H1 (cell line): ENCODE results near the gene CHST11. TPM values are rescaled to one million over a fixed set of nuclear protein-coding genes. Genes with fewer than 3 reads are reported as not detected.
A peak's percentile ranks its signal among the peaks of the same experiment; 100 is the strongest.

Experiments used
- CTCF ChIA-PET: fragments of 300-600 bp; sonication (Branson Sonifier 250); formaldehyde crosslinking; loops from one replicate; lab custom pipeline; 2021; ENCODE audit not compliant: partially characterized antibody; lab: Charles Lee
- POLR2A ChIA-PET: fragments of 300-600 bp; sonication (Branson Sonifier 250); formaldehyde crosslinking; loops from one replicate; lab custom pipeline; 2021; ENCODE audit warnings: inconsistent platforms; ENCODE audit not compliant: partially characterized antibody; lab: Charles Lee
- DNase-seq, 2 experiments: peaks; one replicate each; pipeline versions ENCODE4 v3.0.0 to v3.0.0-alpha.2; 2010 to 2022; ENCODE audit warnings: low spot score in 2 of 2, low read depth in 1 of 2, mixed read lengths in 1 of 2
- FAIRE-seq: peaks from 2 replicates; lab custom pipeline; 2011; peaks lifted over from hg19 to GRCh38; lab: Jason Lieb, UNC
- H2AFZ ChIP-seq: 2 replicates; pipeline ENCODE4 v1.8.1; 2012; ENCODE audit warnings: low read length, inconsistent platforms
- H2AK5ac ChIP-seq: 2 replicates; pipeline ENCODE4 v1.6.1; 2013; ENCODE audit warnings: low read depth, low read length
- H2BK120ac ChIP-seq: replicated peaks from 2 replicates; pipeline ENCODE3; 2013; ENCODE audit warnings: low read depth, low read length, inconsistent platforms
- H2BK12ac ChIP-seq: 2 replicates; pipeline ENCODE4 v1.6.1; 2013; ENCODE audit warnings: low read depth, low read length
- H2BK15ac ChIP-seq: 2 replicates; pipeline ENCODE4 v1.6.1; 2013; ENCODE audit warnings: low read length
- H2BK20ac ChIP-seq: 2 replicates; pipeline ENCODE4 v1.6.1; 2013; ENCODE audit warnings: low read length
- H2BK5ac ChIP-seq: 2 replicates; pipeline ENCODE4 v1.6.1; 2013; ENCODE audit warnings: low read depth, low read length
- H3K14ac ChIP-seq: 2 replicates; pipeline ENCODE4 v1.6.1; 2013; ENCODE audit warnings: inconsistent platforms; ENCODE audit not compliant: insufficient read length
- H3K18ac ChIP-seq: 2 replicates; pipeline ENCODE4 v1.6.1; 2013; ENCODE audit warnings: low read length; ENCODE audit errors: extremely low read depth
- H3K23ac ChIP-seq: 2 replicates; pipeline ENCODE4 v1.6.1; 2013; ENCODE audit warnings: inconsistent platforms; ENCODE audit not compliant: insufficient read length
- H3K23me2 ChIP-seq: 2 replicates; pipeline ENCODE4 v1.6.1; 2013; ENCODE audit warnings: low read depth, low read length
- H3K27ac ChIP-seq: 2 replicates; pipeline ENCODE4 v1.6.1; 2011; ENCODE audit warnings: low read depth, low read length, inconsistent platforms
- H3K27me3 ChIP-seq, 4 experiments: replicated peaks in 1 of 4; 1 replicate in 1 of 4; 2 replicates in 3 of 4; pipeline versions ENCODE4 v1.6.1 to v1.8.1; 2011 to 2013; ENCODE audit warnings: low read length in 3 of 4, mild to moderate bottlenecking in 3 of 4, inconsistent platforms in 2 of 4, mixed read lengths in 2 of 4, moderate library complexity in 1 of 4; ENCODE audit not compliant: control insufficient read depth in 3 of 4, insufficient read depth in 3 of 4; ENCODE audit errors: extremely low read depth in 1 of 4
- H3K36me3 ChIP-seq, 4 experiments: 2 replicates each; pipeline versions ENCODE4 v1.6.1 to v1.8.1; 2011 to 2013; ENCODE audit warnings: mild to moderate bottlenecking in 4 of 4, low read length in 3 of 4, moderate library complexity in 2 of 4, control low read depth in 1 of 4, inconsistent platforms in 1 of 4; ENCODE audit not compliant: insufficient read depth in 4 of 4, control insufficient read depth in 2 of 4
- H3K4ac ChIP-seq: replicated peaks from 2 replicates; pipeline ENCODE3; 2013; ENCODE audit warnings: low read length, low read depth, mixed read lengths, inconsistent platforms; ENCODE audit not compliant: insufficient read length
- H3K4me1 ChIP-seq, 4 experiments: replicated peaks in 1 of 4; 1 replicate in 1 of 4; 2 replicates in 3 of 4; pipeline versions ENCODE4 v1.6.1 to v1.8.1; 2011 to 2013; ENCODE audit warnings: low read length in 3 of 4, inconsistent platforms in 2 of 4, mixed read lengths in 1 of 4; ENCODE audit not compliant: insufficient read depth in 4 of 4, control insufficient read depth in 3 of 4
- H3K4me2 ChIP-seq, 2 experiments: 2 replicates each; pipeline versions ENCODE4 v1.6.1 to v1.8.1; 2011 to 2013; ENCODE audit warnings: low read depth in 2 of 2, low read length in 2 of 2, control low read depth in 1 of 2, inconsistent platforms in 1 of 2, mild to moderate bottlenecking in 1 of 2; ENCODE audit not compliant: insufficient read depth in 1 of 2
- H3K4me3 ChIP-seq, 4 experiments: fragments of 200-600, 300-600 bp in 1 of 4; sonication (generic), shearing (Covaris generic), sonication (Bioruptor Twin) in 1 of 4; 2 replicates each; pipeline versions ENCODE4 v1.5.1 to v1.8.1; 2011 to 2016; ENCODE audit warnings: low read length in 4 of 4, low read depth in 3 of 4, control low read depth in 2 of 4, inconsistent platforms in 2 of 4, mild to moderate bottlenecking in 2 of 4, mixed read lengths in 1 of 4, moderate library complexity in 1 of 4; ENCODE audit not compliant: insufficient read depth in 2 of 4; ENCODE audit errors: extremely low read depth in 1 of 4
- H3K56ac ChIP-seq: replicated peaks from 2 replicates; pipeline ENCODE3; 2013; ENCODE audit warnings: low read depth, mild to moderate bottlenecking, mixed read lengths, low read length, inconsistent platforms; ENCODE audit not compliant: insufficient read length
- H3K79me1 ChIP-seq: 2 replicates; pipeline ENCODE4 v1.6.1; 2013; ENCODE audit warnings: low read depth, low read length, control low read depth
- H3K79me2 ChIP-seq, 2 experiments: 2 replicates each; pipeline versions ENCODE4 v1.6.1 to v1.8.1; 2012 to 2013; ENCODE audit warnings: low read length in 2 of 2, mild to moderate bottlenecking in 2 of 2, inconsistent platforms in 1 of 2; ENCODE audit not compliant: insufficient read depth in 2 of 2, control insufficient read depth in 1 of 2
- H3K9ac ChIP-seq, 4 experiments: replicated peaks in 1 of 4; 1 replicate in 1 of 4; 2 replicates in 3 of 4; pipeline versions ENCODE4 v1.6.1 to v1.8.1; 2011 to 2013; ENCODE audit warnings: low read depth in 3 of 4, low read length in 3 of 4, control low read depth in 2 of 4, mild to moderate bottlenecking in 2 of 4, moderate library complexity in 2 of 4, inconsistent platforms in 1 of 4; ENCODE audit errors: extremely low read depth in 1 of 4
- H3K9me3 ChIP-seq, 2 experiments: 2 replicates each; pipeline versions ENCODE4 v1.6.1 to v1.8.1; 2012 to 2013; ENCODE audit warnings: mild to moderate bottlenecking in 2 of 2, moderate library complexity in 2 of 2, control low read depth in 1 of 2, inconsistent platforms in 1 of 2, low read depth in 1 of 2, low read length in 1 of 2, mixed read lengths in 1 of 2; ENCODE audit not compliant: insufficient read depth in 2 of 2
- H4K20me1 ChIP-seq, 2 experiments: replicated peaks in 1 of 2; 2 replicates each; pipeline versions ENCODE3 to v1.8.1; 2011 to 2013; ENCODE audit warnings: inconsistent platforms in 2 of 2, low read length in 2 of 2, mild to moderate bottlenecking in 1 of 2; ENCODE audit not compliant: insufficient read depth in 2 of 2, control insufficient read depth in 1 of 2
- H4K5ac ChIP-seq: 2 replicates; pipeline ENCODE4 v1.6.1; 2013; ENCODE audit warnings: low read length, low read depth, mixed read lengths, inconsistent platforms; ENCODE audit not compliant: insufficient read length
- H4K8ac ChIP-seq: 2 replicates; pipeline ENCODE4 v1.8.0; 2013; ENCODE audit warnings: mild to moderate bottlenecking, moderate library complexity, low read length, inconsistent platforms; ENCODE audit not compliant: insufficient read depth; ENCODE audit errors: extremely low read depth
- H4K91ac ChIP-seq: replicated peaks from 2 replicates; pipeline ENCODE3; 2013; ENCODE audit warnings: low read length, mixed read lengths, inconsistent platforms; ENCODE audit not compliant: insufficient read length
- ATF3 ChIP-seq: IDR thresholded peaks from 2 replicates; pipeline ENCODE4 v1.6.1; 2011; ENCODE audit warnings: low read depth, mild to moderate bottlenecking, low read length; ENCODE audit not compliant: insufficient read depth
- BRCA1 ChIP-seq: IDR thresholded peaks from 2 replicates; pipeline ENCODE4 v1.6.1; 2012; ENCODE audit warnings: low read depth, low read length, improper control_type of control experiment
- CHD2 ChIP-seq: IDR thresholded peaks from 2 replicates; pipeline ENCODE4 v1.6.1; 2012; ENCODE audit warnings: low read length, improper control_type of control experiment
- E2F6 ChIP-seq: IDR thresholded peaks from 2 replicates; pipeline ENCODE4 v1.6.1; 2012; ENCODE audit warnings: inconsistent platforms
- HDAC2 ChIP-seq, 2 experiments: fragments of 300-600 bp in 1 of 2; sonication (generic) in 1 of 2; IDR thresholded peaks; 2 replicates each; pipeline ENCODE4 v1.6.1; 2011 to 2012; ENCODE audit warnings: low read depth in 2 of 2, low read length in 2 of 2, mild to moderate bottlenecking in 2 of 2, moderate library complexity in 2 of 2, borderline replicate concordance in 1 of 2, inconsistent platforms in 1 of 2
- NRF1 ChIP-seq: IDR thresholded peaks from 2 replicates; pipeline ENCODE4 v1.6.1; 2011; ENCODE audit warnings: mild to moderate bottlenecking, low read depth, low read length, improper control_type of control experiment
- RAD21 ChIP-seq, 2 experiments: IDR thresholded peaks in 1 of 2; conservative IDR thresholded peaks in 1 of 2; 2 replicates each; pipeline ENCODE4 v1.6.1; 2011; ENCODE audit warnings: low read depth in 2 of 2, low read length in 2 of 2, improper control_type of control experiment in 1 of 2, inconsistent platforms in 1 of 2, mild to moderate bottlenecking in 1 of 2, moderate library complexity in 1 of 2
- RXRA ChIP-seq: IDR thresholded peaks from 2 replicates; pipeline ENCODE4 v1.6.1; 2011; ENCODE audit warnings: low read depth, mild to moderate bottlenecking, low read length, moderate library complexity; ENCODE audit not compliant: insufficient read depth
- TAF1 ChIP-seq: IDR thresholded peaks from 2 replicates; pipeline ENCODE4 v1.6.1; 2011; ENCODE audit warnings: mild to moderate bottlenecking, low read depth, low read length
- WGBS, 2 experiments: shearing (Covaris generic) in 1 of 2; methylation state at CpG; one replicate each; pipeline versions ENCODE4 v1.1.6 to v1.1.7; 2013 to 2015; ENCODE audit warnings: low lambda C conversion rate in 2 of 2, mixed read lengths in 2 of 2, inconsistent platforms in 1 of 2, low coverage in 1 of 2, missing lambda C conversion rate in 1 of 2; ENCODE audit not compliant: insufficient replicate concordance in 2 of 2, insufficient coverage in 1 of 2, insufficient read length in 1 of 2; ENCODE audit errors: extremely low coverage in 1 of 2, missing lambda C conversion rate in 1 of 2; 5-methylcytosine and 5-hydroxymethylcytosine counted together
- polyA plus RNA-seq, 7 experiments: library from polyadenylated mRNA; depleted of rRNA in 3 of 7; stranded (reverse) in 5 of 7; unstranded in 2 of 7; fragments of >200 nt in 5 of 7; fragments of 200-250 nt in 2 of 7; gene quantifications; 1 replicate in 5 of 7; 2 replicates in 1 of 7; 4 replicates in 1 of 7; pipeline versions ENCODE4 v1.2.1 to v1.2.3, GENCODE V29; 2011 to 2013; ENCODE audit warnings: missing spikeins in 2 of 7, mixed read lengths in 2 of 7
- total RNA-seq: library from RNA; stranded (reverse); fragmentation: NEBNext Ultra II Directional; extraction: Animal tissue kit (Norgen Biotek cat#: 25700); gene quantifications from 2 replicates; pipeline ENCODE4 v1.2.1, GENCODE V29; 2021

The CHST11 gene
- total and polyA plus RNA-seq, 2 of the 8 experiments (the other 6 are each of a cell fraction or from before 2014, with no cell fraction given): 14.4 to 20.8 TPM

- WGBS, 2 experiments: 84% methylated on average over 8 of the region's 8 CpGs; no CpG with 5 or more reads in 1 of the 2 experiments
- H3K79me1 ChIP-seq: no peaks in the 10 kb centered on the region
- H3K4ac ChIP-seq: no peak overlapping the region
- H2BK120ac ChIP-seq: no peak overlapping the region
- no peaks in the 10 kb centered on the region for H3K9me3 ChIP-seq
- no peak overlapping the region for H4K8ac ChIP-seq
- no peak overlapping the region for H2BK15ac ChIP-seq
- H3K23me2 ChIP-seq: no peaks in the 10 kb centered on the region
- ChIA-PET POLR2A (no interaction called here), CTCF (interaction anchor here (0.8 to 3.6 kb wide), 5 partner anchors 10 to 383 kb away, joined by 3 to 24 read pairs (median 4); no protein-coding TSS in a partner anchor)
- no peak overlapping the region for H2AK5ac ChIP-seq
- no peak overlapping the region for H3K56ac ChIP-seq
- no peak overlapping the region for H4K91ac ChIP-seq
- no peak overlapping the region for H3K18ac ChIP-seq
- peak in 1 of 2 experiments; percentile 14 for DNase-seq
- no peaks in the 10 kb centered on the region for H4K20me1 ChIP-seq
- H2AFZ ChIP-seq: no peak overlapping the region
- no peak overlapping the region for H3K4me2 ChIP-seq
- no peak overlapping the region for H2BK5ac ChIP-seq
- H3K27me3 ChIP-seq: no peaks in the 10 kb centered on the region
- H3K14ac ChIP-seq: no peak overlapping the region
- no peak overlapping the region for H2BK20ac ChIP-seq
- H3K9ac ChIP-seq: no peak overlapping the region
- H4K5ac ChIP-seq: no peak overlapping the region
- H3K4me3 ChIP-seq: no peak overlapping the region
- H3K4me1 ChIP-seq: peaks cover 0 to 10% (median 2%) of the 10 kb centered on the region in 4 experiments; a peak in 4 of 7 replicates
- FAIRE-seq: no peak
- no peak overlapping the region for H3K27ac ChIP-seq
- no peaks in the 10 kb centered on the region for H3K79me2 ChIP-seq
- H3K23ac ChIP-seq: no peak overlapping the region
- no peaks in the 10 kb centered on the region for H3K36me3 ChIP-seq
- H2BK12ac ChIP-seq: no peak overlapping the region
- TF ChIP-seq ATF3 (no peak), CHD2 (no peak), BRCA1 (no peak), HDAC2 (IDR thresholded peaks at IDR 0.05; ENCODE audit: borderline replicate concordance in 1 of 2, low read depth in 2 of 2, low read length in 2 of 2) (no peak), RAD21 (IDR thresholded peaks at IDR 0.05 in 1 of 2, conservative IDR thresholded peaks at IDR 0.05 in 1 of 2; ENCODE audit: low read depth in 2 of 2, low read length in 2 of 2) (no peak), NRF1 (no peak), TAF1 (no peak), E2F6 (no peak), RXRA (no peak)
Observed at GRCh38 chr12:104764225-104765091, 307.7 kb downstream of the CHST11 start.
